Stimulated activated CD4-positive, alpha-beta T cell treated with anti-CD3 and anti-CD28 coated beads, Interleukin-1b, Interleukin-23, amount 100 ng/mL, for 48 hours (primary cell): Measurements from ENCODE around the gene GFY.

ENCODE experiments used
- DNase-seq: peaks from one replicate; pipeline ENCODE4 v3.0.0-alpha.2; 2020

Gene GFY, protein sequence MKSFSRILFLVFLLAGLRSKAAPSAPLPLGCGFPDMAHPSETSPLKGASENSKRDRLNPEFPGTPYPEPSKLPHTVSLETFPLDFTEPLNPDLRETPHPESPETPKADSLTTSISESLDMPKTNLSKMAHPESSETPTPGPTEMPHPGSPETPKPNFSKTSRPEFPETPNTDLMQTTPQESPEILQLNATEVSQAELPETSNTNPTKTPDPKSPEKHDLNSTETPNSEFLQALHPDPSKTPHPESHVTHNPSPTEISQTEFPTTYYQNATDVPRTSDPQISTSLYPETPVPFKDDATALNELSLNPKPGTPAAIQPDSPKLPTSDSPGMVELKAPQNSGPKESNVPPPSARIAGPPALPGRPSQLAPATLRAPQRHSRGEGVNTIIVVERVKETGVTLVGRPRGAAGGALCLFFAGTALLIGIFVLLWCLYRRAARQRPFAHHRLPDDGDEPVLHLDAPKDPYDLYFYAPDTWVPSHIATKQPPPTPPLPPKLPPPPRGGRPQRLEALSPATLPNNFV

DNA sequence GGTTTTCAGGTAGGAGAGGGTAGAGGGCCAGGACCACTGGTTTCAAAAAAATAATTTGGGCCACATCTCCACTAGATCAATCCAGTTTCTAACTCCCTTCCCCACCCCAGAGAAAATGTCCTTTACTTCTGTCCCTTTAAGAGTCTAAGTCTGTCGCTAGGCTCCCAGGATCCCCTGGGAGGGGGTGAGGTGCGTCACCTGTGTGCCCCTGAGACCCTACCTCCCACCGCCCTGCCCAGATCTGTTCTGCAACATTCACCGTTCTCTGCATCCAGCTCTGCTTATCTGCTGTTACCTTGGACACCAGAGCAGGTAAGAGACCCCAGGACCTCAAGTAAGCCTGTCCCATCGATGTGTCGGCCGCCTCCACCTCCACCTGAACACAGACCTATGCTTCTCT is at the start of gene GFY:
Gene GFY, plus strand, starts transcription at position 211 of the 400 bp plus-strand sequence. CDS start 1,043 bp downstream, outside the sequence.
- no peak for DNase-seq

DNA sequence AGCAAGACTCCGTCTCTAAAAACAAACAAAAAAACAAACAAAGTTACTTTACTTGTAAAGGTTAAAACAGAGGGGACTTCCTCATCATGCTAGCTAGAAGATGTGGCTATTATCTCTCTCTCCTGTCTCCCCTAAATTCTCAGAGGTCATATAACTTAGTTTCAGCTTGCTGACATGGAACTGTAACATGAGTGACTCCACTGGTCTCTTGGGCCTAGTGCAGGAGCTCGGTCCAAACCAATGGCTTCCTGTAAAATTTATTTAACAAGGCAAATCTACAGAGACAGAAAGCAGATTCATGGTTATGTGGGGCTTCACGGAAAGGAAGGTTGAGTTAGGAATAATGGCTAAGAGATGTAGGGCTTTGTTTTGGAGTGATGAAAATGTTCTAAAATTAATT is 46.7 kb upstream of the GFY start:
- no peak for DNase-seq

DNA sequence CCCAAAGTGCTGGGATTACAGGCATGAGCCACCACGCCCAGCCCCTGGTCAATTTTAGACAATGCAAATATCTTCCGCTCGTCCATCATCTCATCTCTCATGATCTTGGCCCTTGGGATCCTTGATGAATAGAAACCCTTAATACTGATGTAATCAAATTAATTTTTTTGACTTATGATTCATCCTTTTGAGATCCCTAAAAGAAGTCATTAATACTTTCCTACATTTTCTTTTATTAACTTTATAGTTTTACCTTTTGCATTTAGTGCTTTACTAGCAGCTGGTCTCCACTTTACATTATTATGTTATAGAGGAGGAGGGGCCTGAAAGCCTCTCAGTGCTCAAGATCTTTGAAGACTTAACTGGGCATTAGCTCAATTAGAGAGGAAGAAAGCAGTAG is 44.8 kb upstream of the GFY start:
- no peak for DNase-seq

DNA sequence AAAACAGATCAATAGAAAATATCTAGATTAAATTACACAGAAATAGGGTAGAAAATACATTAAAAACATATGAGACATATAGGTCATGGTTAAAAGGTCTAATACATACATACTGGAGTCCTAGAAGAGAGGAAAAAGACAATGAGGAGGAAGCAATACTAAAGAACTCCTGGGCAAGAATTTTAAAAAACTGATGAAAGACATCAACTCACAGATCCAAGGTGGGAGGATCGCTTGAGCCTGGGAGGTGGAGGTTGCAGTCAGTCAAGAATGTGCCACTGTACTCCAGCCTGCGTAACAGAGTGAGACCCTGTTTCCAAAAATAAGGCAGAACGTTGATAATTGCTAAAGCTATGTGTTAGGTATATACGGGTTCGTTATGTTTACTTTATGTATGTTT is 42.5 kb upstream of the GFY start:
- DNase-seq = no peak

DNA sequence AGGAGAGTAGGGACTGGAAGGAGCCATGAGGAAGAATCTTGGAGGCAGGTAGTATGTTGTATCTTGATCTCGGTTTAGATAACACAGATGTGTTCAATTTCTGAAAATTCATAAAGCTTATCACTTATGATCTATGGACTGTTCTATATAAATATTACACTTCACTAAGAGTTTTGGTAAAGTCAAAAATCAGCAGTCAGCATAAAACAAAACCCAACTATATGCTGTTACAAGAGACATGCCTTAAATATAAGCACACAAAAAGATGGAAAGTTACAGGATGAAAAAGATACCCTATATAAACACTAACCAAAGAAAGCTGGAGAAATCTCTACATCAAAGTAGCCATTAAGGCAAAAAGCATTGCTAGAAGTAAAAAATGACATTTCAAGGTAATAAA is 41.6 kb upstream of the GFY start:
- no peak for DNase-seq

DNA sequence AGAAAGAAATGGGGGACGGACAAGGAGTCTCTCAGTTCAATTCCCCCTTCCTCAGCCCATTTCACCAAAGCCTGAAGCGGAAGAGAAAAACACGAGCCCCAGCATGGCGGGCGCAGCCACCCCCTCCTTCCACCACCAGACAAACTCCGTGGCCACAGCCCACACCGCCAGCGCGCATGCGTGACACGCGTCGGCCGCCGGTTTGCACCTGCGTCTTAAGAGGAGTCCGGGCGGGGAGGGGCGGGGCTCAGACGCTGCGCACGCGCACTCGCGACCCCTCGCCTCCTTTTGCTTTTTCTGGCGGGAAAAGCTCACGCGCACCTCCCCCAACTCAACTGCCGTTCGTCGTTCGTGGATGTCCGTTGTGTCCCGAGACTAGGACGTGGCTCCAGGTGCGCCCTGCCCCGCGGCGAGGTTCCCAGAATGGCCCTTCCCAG is 37.2 kb upstream of the GFY start, which contains the start of gene KASH5:
Gene KASH5, plus strand, starts transcription at position 314 of the 437 bp plus-strand sequence. CDS start 2,635 bp downstream, outside the sequence.
- peak; percentile 94 for DNase-seq

DNA sequence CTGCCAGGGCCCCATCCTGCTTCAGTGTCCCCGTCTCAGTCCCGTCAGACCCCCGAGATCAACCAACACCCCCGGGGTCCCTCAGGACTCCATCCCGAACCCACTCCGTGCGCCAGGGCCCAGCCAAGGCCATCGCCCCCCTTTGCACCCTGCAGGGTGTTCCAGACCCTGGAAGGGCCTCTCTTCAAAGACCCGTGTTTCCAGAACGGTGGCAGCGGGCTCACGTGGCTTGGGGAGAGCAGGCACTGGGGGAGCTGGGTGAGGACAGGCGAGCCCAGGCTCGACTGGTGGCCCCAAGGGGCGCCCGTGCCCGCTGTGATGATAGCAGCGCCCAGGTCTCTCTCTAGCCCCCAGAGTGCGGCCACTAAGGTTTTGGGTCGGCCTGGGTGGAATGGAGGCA is 35.8 kb upstream of the GFY start:
- DNase-seq = no peak

DNA sequence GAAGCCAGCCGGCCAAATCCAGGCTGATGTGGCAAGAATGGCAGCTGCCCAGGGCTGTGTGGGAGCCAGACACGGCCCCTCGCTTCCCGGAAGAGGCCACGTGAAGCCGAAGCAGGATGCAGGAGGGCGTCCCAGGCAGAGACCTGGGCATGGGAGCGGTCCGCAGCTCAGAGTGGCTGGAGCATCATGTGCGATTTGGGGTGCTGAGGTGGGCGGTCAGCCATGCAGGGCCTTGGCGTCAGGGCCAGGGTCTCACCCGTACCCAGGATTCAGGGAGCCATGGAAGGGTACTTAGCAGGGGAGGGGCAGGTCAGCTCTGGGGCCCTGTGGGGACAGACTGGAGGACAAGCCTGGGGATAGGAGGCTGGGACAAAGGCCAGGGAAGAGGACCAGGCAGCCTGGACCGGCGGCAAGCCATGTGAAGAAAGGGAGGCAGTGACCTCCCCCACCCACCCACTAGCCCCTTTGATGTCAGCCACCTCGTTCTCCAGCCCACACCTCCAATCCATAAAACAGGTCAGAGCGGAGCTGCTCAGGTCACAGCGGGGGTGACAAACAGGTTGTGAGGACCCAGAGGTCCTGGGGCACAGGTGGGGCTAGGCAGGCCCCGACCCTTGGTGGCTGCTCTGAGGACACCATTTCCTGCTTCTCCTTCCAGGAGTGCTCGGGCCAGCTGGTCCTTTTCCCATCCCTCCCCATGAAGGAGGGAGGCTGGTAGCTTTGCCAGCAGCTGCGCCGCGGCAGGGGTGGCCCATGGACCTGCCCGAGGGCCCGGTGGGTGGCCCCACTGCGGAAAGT is 34.9 kb upstream of the GFY start:
- no peak for DNase-seq

DNA sequence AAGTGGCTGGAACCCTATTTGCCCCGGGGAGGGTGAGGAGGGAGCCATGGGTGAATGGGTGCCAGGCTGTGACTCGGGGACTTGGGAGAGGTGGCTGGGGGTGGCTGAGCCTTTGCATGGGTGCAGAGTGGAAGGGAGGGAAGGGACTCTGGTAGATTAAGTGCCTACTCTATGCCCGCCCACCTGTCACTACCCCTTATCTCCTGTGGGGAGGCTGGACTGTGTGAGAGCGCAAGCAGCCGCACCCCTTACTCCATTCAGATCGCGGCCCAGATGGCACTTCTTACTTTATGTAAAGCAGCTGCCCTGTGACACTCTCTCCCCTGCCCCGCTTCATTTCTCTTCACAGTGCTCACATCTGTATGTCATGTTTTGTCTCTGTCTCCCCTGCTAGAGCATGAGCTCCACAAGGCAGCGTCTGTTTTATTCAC is 34.2 kb upstream of the GFY start:
- no peak for DNase-seq

DNA sequence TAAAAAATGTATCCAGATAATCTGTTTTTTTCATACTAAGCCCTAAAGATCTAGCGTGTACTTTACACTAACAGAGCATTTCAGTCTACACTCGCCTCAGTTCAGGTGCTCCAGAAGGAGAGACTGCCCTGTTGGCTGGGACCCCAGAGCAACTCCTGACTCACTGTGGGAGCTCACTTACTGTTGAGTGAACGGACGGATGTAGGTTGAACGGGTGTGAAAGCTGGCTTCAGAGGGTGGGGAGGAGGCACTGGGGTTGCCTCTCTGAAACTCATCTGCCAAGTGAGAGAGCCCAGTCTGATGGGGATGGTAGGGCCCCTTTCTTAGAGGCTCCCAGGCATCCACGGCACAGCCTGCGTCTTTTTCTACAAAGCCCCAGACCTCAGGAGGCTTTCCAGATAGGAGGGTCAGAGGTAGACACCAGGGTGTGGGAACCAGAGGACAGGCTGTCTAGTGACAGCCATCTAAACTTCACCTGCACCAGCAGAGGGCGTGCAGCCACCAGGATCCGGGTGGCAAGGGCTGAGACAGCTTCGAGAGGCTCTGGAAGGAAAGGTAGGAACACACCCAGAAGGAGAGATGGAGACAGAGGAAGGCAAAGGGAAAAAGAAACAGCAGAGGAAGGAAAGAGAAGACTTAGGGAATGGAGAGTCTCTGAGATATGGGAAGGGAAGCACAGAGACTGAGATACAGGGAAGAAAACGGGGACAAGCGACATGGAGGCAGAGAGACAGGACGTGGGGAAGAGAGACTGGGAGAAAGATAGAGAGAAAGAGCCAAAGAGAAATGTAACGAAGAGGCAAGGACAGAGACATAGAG is 33.4 kb upstream of the GFY start:
- DNase-seq = peak; percentile 79

DNA sequence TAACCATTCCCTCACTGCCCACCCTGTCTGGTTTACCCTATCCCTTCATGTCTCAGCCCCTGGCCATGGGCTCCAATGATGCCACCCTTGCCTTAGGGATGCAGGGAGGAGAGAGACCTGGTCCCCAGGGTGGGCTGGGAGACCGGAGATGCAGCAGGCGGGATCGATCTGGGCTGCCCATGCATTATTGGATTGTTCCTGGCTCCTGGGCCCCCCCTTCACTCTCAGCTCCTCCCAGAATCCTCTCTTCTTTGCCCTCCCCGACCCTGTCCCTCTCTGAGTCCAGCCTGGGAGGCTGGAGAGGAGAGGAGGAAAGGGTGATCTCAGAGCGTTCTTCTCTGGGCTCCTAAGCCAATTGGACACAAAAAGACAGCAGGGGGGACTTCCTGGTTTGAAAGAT is 31.3 kb upstream of the GFY start:
- no peak for DNase-seq

DNA sequence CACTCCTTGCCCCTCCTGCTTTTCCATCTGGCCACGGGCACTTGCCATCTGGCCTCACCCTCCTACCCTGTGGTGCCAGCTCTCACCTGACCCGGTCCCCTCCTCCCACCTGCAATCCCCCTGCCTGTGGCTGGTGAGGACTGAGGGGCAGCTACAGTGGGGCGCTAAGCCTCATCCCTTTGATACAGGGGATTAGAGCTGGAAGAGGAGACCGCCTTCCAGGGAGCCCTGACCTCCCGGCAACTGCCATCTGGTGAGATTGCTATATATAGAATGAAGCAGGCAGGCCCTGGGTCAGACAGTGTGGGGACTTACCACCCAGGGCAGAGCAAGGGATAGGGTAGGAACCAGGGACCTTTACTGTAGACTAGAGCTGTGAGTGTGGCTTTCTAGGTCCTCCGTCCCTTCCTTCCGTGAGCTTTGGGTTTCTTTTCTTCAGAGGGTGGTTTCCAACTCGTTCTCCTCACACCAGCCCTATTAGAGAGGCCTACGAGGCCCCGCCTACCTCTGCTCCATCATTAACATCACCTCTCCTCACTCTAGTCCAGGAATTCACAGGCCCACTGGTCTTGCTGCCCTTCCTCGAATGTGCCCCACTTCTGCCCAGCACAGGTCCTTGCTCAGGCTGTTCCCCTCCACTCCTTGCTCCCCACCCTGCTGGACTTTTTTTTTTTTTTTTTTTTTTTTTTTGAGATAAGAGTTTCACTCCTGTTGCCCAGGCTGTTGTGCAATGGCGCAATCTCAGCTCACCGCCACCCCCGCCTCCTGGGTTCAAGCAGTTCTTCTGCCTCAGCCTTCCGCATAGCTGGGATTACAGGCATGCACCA is 29.4 kb upstream of the GFY start:
- DNase-seq = no peak

DNA sequence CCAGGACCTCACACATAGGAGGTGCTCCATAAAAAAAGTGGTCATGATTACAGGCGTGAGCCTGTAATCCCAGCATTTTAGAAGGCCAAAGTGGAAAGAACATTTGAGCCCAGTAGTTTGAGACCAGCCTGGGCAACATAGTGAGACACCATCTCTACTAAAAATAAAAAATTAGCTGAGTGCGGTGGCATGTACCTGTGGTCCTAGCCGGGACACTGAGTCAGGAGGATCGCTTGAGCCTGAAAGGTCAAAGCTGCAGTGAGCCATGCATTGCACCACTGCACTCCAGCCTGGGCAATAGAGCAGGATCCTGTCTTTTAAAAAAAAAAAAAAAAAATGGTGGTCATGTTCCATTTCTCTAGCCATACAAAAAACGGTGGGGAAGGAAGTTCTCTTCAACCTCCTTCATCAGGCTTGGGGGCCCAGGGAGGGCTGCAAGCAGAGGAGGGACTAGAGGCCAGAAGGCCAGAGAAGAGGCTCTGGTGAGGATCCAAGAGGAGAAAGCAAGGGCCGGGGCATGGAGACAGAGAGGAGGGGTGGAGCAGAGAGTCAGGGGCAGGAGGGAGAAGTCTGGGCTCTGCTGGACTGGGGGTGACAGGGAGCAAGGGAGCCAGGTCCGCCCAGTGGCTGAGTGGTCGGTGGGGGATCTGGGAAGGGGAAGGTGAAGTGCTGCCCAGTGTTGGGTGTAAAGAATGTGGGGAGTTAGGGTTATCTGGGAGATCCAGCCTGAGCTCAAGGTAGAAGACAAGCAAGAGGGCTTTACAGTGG is 28.3 kb upstream of the GFY start:
- no peak for DNase-seq

DNA sequence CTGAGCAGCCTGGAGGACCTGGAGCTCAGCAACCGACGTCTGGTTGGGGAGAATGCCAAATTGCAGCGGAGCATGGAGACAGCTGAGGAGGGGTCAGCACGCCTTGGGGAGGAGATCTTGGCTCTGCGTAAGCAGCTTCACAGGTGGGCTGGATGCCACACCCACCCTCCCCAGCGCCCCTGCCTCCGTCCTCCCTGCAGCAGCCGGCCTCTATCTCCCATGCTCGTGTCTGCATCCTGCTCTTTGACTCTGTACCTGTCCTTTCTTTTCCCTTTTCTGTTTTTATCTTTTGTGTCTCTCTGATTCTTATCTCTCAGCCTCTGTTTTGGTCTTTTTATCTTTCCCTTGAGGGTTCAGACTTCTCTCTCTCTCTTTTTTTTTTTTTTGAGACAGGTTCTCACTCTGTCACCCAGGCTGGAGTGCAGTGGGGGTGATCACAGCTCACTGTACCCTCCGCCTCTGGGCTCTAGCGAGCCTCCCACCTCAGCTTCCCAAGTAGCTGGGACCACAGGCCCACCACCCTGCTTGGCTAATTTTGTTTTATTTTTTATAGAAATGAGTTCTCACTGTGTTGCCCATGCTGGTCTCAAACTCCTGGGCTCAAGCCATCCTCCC is 27.1 kb upstream of the GFY start:
- no peak for DNase-seq

DNA sequence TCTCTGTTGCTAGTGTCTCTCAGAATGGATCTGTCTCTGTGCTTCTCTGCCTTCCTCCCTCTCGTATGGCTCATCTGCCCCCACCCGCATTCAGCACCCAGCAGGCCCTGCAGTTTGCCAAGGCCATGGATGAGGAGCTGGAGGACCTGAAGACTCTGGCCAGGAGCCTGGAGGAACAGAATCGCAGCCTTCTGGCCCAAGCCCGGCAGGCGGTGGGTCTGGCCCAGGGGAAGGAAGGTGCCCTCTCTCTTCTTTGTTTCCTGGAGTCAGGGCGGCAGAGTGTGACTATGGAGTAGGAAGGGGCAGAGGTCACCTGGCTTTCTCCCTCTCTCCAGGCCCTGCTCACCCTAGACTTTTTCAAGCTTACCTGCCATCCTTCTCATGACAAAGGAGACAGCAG is 26.3 kb upstream of the GFY start:
- DNase-seq = no peak

DNA sequence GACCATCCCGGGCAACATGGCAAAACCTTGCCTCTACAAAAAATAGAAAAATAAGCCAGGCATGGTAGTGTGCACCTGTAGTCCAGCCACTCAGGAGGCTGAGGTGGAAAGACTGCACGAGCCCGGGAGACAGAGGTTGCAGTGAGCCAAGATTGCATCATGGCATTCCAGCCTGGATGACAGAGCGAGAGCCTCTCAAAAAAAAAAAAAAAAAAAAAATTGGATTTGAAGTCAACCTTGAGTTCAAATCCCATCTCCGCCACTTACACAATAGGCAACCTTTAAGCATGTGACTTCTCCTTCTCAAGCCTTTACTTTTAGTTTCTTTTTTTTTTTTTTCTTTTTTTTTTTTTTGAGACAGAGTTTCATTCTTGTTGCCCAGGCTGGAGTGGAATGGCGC is 25.2 kb upstream of the GFY start:
- no peak for DNase-seq

DNA sequence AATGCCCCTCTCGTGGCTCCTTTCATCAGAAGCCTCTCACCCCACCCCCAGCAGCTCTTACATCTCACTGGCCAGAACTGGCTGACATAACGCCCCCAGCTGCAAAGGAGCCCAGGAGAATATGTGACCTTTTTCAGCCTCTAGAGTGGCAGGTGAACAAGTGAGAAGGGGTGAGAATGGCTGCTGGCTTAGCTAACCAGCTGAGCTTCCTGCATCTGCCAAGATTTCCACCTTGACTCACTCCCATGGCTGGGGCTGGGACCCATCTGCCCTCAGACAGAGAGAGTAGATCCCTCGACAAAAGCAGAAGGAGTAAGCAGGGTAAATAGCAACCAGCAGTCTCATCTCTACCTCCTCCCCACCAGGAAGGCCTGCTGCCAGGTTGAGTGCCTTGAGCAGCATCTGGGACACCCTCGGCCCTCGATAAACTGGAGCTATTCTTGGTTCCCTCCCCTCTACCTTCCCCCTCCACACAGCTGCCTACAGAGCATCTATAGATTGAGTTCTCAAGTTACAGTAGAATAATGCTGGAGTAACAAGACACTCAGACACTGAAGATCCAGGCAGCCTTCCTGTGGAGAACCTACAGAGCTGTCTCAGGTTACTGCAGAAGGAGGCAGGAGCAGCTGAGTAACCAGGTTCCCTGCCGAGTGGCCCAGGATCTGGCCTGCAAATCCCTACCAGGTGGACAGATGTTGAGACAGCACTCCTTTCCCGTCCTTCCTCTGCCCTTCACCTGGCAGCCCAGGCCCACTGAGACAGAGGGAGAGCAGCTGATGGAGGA is 21.6 kb upstream of the GFY start:
- no peak for DNase-seq

DNA sequence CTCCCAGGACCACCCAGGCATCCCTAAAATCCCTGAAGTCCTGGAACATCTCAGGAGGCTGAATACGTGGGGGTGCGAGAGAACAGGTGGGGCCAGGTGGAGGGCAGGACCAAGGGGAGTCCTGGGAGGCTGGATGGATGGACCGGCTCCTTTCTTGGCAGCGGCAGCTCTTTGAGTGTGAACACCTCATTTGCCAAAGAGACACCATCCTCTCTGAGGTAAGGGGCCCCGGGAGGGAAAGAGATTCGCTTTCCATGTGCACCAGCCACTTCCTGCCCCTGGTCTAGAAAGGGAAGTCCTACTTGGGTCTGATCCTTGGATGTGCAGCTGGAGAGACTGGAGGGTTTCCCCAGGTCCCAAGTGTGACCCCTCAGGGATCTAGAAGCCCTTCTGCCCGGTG is 18.1 kb upstream of the GFY start:
- no peak for DNase-seq

DNA sequence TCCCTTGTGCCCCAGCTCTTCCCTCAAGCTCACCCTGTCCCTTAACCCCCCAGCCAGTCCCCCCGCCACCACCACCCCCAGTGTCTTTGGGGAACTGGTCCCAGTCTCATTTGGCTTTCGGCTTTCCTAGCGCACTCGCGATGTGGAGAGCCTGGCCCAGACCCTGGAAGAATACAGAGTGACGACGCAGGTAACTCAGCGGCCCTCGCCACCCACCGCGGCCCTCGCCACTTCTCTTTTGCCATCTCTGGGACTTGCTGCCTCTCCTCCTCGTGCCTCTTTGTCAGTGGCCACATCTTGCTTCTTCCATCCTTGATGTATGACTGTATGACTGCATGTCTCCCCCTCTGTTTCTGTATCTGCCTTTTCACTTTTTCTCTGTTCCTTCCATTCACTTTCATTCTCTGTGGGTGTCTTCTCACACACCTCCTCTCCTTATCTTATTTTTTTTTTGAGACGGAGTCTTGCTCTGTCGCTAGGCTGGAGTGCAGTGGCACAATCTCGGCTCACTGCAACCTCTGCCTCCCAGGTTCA is 17.6 kb upstream of the GFY start:
- no peak for DNase-seq
